Suppressor macrophage treated with lipopolysaccharide for 1 hour (primary cell): ENCODE results near the gene CRABP2.
A peak's percentile ranks its signal among the peaks of the same experiment; 100 is the strongest.

Source experiments
- DNase-seq, 3 donors: peaks; one replicate each; pipeline ENCODE4 v3.0.0-alpha.2; 2020 to 2022

CRABP2 gene

DNA sequence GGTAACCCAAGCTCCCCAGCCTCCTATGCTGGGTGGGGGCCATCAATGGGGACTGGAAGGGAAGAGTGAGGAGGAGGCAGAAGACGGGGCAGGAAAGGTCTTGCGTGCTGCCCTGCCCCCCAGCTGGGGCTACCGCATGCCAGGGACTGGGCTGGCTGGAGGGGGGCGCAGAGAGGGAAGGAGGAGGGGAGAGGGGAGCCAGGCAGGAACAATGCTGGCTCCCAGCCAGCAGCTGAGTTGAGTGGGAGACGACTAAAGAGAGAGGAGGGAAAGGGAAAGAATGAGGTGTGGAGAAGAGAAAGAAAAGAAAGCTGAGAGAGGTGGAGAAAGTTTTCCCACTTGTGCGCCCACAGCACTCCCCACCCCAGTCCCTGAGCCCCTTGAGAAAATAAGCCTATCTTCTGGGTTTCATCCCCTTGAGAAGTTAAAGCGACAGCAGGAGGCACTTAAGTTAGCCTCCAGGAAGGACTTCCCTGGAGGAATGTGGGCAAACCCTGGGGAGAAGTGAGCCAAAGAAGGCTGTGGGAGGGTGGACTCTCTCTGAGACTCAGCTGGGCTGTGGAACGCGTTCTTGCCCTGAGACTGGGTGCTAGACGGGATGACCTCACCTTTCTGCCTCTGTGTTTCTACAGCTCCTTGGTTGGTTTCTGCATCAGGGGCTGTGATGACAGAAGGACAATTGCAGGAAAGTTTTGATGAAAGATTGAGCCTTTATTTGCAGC, 15.3 kb downstream of the CRABP2 start:
- DNase-seq = peak; percentile 56 to 60 (median 58)

DNA sequence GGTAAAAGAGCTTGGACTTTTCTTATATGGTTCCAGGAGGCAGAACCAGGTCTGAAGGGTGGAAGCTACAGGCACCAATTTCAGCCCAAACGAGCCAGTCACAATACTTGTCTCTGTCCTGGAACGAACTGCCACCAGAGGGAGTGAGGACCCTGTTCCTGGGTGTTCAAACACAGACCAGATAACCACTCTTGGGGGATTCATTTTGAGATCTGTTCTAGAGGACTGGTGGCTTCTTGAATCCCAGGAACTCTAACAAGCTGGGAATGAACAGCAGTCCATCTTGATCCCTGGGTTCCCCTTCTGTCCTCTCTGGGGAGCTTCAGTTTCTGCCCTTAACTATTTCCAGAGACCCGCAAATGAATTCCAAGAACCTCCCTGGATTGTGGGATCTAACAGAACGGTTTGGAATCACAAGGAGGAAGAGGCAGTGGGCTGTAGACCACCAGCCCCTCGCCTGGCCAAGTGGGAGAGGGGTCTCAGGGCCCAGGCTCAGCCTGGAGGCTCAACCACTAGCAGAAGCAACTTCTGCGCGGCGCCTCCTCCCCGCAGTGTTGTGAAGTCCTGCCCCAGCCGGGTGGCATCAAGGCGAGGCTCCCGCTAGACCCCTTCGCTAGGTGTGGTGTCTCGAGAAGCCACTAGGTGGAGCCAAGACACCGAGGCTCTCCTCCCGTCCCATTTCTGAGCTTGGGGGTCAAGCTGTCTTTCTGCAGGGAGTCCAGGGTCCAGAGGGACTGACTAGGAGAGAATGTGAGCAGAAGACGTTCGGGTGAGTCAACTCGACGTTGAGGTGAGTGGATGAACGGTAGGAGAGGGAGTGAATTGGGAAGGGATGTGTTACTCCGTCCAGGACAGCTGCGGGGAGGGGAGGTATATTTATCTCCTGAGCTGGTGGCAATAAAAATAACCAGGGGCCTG, 16.1 kb downstream of the CRABP2 start:
- peak; percentile 87 to 89 (median 87) for DNase-seq

DNA sequence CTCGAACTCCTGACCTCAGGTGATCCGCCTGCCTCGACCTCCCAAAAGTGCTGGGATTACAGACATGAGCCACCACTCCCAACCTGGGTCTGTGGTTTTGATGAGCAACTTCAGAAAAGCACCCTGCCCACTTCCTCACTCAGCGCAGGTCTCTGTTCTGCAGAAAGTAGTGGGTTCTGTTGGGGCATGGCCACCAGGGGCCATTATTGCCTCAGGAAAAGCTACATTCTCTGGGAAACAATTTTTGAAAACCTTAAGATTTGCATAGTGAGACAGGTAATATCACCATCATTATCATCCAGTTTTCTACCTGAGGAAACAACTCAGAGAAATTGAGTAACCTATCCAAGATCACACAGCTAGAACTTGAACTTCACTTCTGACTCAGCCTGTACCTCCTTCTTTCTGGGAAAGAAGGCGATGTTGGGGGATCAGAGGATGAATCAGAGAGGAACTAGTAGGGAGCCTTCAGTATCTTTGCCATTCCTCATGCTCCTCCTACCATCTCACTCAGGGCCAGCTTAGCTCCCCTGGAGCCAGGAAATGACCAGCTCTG, 21.1 kb downstream of the CRABP2 start:
- DNase-seq = peak; percentile 52 to 60 (median 60)

- DNase-seq = no peak
Measured at GRCh38 chr1:156682166-156682890, 23.1 kb downstream of the CRABP2 start.

DNA sequence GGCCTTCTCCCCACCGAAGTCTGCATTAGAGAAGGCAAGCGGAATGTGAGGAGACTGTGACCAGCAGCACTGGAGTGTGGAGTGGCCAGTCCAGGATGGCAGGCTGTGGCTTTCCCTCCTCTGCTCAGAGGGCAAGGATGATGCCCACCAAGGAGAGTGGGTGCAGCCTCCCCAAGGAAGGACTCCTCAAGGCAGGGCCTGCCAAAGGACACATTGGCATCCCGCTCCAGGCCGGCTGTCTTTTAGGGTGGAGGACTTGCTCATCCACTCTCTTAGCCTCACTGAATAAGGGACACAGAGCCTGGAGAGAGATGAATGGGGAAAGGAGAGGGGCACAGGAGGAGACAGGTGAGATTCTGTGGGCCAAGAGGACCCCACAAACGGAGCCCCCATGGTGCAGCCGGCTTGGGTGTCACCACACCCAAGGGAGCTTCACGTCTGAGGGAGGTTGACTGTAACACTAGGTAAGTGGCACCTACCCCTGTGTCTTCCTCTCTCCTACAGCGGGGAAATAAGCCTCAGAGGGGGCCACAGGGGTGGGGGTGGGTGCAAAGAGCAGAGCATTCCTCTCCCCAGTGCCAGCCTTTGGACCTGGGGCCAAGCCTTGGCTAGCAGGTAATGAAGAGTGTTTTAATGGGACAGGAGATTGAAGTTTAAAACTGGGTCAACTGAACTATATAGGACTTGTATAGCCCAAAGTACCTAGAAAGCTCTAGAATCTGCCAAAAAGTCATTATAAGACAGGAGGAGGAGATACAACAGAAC, 24.0 kb downstream of the CRABP2 start:
- no peak for DNase-seq

DNA sequence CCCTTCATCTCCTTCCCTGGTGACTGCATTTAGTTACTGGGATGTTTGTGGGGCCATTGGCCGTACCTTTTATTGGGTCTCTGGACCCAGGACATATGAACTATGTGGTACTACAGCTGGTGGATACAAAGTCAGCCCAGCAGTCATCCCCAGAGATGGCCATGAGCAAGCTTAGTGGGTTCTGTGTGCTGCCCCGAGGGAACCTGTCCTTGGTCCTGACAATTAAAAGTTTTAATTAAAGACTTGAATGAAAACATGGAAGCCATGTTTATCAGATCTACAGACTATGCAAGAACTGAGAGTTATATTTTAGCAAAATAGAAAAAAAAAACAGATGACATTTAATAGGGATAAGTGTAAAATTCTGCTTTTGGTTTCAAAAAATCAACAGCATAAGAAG, 25.3 kb downstream of the CRABP2 start:
- no peak for DNase-seq

DNA sequence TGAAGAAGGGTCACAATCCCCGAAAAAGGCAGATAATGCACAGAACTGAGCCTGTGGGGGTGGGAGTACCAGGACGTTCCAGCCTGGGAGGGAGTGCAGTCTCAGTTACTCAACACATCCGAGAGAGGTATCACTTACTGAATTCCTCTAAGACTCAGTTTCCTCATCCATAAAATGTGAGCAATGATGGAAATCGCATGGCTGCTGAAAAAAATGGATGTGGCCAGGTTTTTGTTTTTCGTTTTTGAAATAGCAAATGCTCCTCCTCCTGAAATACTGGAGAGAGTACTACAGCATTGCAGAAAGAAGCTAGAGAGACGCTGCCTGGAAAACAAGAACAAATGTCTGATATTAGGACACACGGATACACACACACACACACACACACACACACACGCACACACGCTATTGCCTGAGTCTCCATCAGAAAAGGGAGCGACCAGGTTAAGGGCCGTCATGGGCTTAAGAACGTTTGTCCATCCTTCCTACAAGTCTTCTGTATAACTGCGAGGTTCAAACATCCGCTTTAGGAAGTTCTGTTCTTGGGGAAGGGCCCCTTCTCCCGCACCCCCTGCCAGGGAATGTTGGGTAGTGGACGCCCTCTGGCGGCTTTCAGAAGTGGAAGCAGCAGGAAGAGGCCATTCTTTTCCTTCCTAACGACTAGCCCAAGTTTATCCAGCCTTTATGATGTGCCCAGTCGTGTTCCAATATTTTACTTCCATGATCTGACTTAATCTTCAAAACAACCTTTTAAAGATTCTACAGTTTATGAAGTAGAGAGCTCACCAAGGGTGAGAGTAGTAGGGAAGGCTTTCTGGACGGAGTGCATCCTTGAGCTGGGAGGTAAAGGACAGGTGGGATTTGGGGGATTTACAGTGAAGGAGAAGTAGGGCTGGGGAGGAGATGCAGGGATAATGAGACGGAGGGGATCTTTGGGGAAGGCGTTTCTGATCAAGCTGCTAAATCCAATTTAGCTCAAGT, 27.5 kb downstream of the CRABP2 start:
- peak; percentile 68 to 84 (median 80) for DNase-seq

- peak; percentile 42 to 59 (median 50) for DNase-seq
Measured at GRCh38 chr1:156676820-156677615, 28.4 kb downstream of the CRABP2 start, which contains the start of gene NES. Gene NES, minus strand, starts transcription at chr1:156677407. Its CDS starts 143 bp downstream, at chr1:156677264.

DNA sequence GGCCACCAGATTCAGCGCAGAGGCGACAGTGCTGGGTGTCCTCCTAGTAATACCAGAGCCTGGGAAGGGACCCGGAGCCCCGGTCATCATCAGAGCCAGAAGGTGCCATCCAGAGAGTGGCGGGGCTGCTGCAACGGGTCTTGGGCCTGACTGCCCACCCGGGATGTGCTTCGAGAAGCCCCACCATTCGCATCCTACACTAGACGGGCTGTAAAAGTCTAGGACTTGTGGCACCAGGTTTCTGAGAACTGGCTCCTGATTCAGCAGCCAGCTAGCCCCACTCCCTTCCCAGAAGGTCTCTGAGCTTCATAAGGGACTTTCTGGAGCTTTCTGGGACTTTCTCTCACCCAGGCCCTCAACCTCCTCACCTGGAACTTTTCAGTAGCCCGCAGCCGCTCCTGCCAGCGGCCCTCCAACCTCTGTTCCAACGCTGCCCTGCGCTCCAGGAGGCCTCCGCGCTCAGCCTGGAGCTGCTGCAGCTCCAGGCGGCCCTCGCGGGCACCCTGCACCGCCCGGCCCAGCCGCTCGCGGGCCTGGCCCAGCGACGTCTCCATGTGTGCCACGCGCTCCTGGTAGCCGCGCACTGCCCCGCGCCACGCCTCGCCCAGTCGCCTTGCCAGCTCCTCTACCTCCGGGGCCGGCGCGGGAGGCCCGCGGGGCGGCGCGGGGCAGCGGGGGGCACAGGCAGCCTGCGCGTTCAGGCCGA, 29.1 kb downstream of the CRABP2 start:
- DNase-seq = no peak

GRCh38 chr1:156675210-156676113, 29.9 kb downstream of the CRABP2 start:
- DNase-seq = no peak

GRCh38 chr1:156673387-156674121, 31.8 kb downstream of the CRABP2 start:
- peak; percentile 43 to 56 (median 44) for DNase-seq

DNA sequence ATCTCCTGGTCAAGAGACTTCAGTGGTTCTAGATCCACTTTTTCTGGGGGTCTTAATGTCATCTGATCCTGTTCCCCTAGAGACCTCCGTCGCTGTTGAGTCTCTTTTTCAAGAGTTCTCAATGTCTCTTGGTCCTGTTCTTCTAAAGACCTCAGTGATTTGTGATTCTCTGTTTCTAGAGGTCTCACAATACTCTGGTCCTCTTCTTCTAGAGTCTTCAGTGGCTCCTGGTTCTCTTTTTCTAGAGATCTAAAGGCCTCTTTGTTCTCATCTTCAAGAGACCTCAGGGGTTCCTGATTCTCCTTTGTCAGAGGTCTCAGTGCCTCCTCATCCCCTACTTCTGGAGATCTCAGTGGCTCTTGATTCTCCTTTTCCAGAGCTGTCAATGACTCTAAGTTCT, 33.6 kb downstream of the CRABP2 start:
- no peak for DNase-seq

- no peak for DNase-seq
Measured at GRCh38 chr1:156670791-156671190, 34.6 kb downstream of the CRABP2 start.

DNA sequence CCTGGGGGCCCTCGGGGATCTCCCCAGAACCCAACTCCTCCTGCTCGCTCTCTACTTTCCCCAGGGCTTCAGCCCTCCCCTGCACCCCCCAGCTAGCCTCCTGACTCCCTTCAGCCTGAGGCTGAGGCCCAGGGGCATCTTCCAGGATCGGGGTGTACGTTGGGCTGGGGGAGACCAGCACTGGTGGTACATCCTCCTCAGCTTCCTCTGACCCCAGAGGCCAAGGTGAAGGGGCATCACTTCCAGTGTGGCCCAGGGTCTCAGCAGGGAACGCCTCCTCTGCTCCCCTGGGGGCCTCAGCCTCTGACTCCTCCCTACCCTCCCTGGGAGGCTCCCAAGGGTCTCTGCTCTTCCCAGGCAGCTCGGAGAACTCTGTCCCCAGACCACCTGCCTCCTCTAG, 35.0 kb downstream of the CRABP2 start:
- DNase-seq = no peak

DNA sequence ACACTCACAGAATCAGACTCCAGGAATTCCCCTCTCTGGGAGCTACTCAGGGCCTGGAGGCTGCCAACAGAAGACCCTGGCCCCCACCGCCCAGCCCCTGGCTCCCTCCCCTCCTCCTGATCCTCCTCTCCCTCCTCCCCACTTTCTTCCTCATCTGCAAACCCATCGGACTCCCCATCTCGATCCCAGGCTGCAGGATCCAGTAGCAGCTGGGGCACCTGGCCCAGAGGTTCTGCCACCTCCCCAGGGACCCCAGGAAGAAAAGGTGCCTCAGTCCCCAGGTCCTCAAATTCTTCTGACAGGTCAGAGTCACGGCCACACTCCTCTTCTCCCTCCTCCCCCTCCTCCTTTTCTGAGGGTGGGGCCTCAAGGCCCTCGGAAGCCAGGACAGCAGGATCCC, 35.6 kb downstream of the CRABP2 start:
- no peak for DNase-seq

- DNase-seq = no peak
Measured at GRCh38 chr1:156668801-156669637, 36.4 kb downstream of the CRABP2 start.
